Mucosa of gallbladder (tissue), 1 donor: ENCODE results near the gene GRIFIN. TPM values are rescaled to one million over a fixed set of nuclear protein-coding genes. Genes with fewer than 3 reads are reported as not detected.
"Not testable (repeated sequence)": the region's sequence is repeated elsewhere in the genome, so short reads cannot be mapped to it uniquely, and the experiment has no call there.

Source experiments
- DNase-seq: peaks from one replicate; pipeline ENCODE4 v3.0.0-alpha.2; 2020; ENCODE audit warnings: low spot score
- total RNA-seq: library from RNA; stranded (reverse); gene quantifications from one replicate; pipeline ENCODE4 v1.2.1, GENCODE V29; 2021
- donor health status: DM: no; HTN: no; CAD: no.

GRIFIN gene
- total RNA-seq, 1 donor from 2014 or later = not detected

DNA sequence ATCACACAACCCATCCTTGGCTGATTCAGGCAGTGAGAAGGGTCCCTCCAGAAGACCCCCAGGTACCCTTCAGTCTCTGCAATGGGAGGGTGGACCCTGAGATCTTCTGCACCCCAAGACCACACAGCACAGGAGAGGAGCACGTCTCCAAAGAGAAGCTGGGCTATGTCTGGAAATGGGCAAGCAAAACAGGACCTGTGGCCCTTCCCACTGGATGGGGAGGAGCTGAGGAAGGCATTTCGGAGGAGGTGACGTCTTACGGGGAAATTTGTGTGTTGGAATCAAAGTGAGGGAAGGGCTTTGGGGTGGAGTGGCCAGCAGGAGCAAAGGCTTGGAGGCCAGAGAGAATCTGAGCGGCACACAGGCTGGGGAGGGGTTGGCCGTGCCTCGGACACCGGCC is 16.5 kb downstream of the GRIFIN start:
- DNase-seq = no peak

GRCh38 chr7:2453849-2454248 is 22.3 kb downstream of the GRIFIN start:
- DNase-seq = not testable (repeated sequence)

DNA sequence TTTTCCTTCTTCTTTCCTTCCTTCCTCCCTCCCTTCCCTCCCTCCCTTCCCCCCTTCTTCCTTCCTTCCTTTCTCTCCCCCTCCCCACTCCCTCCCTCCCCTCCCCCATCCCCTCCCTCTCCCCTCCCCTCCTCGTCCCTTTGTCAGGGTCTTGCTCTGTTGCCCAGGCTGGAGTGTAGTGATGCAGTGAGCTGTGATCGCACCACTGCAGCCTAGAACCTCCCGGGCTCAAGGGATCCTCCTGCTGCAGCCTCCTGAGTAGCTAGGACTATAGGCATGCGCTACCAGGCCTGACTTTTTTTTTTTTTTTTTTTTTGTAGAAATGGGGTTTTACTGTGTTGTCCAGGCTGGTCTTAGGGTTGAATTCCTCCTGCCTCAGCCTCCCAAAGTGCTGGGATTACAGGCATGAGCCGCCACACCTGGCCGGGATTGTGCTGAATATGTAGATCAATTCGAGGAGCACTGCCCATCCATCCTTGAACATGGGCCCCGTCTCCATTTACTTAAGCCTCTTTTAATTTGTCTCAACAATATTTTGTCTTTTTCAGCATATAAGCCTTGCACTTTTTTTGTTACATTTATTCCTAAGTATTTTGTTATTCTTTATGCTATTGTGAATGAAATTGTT is 23.4 kb downstream of the GRIFIN start:
- DNase-seq = no peak

- DNase-seq = no peak
These were observed 24.1 kb downstream of the GRIFIN start for GRCh38 chr7:2452074-2452507.

DNA sequence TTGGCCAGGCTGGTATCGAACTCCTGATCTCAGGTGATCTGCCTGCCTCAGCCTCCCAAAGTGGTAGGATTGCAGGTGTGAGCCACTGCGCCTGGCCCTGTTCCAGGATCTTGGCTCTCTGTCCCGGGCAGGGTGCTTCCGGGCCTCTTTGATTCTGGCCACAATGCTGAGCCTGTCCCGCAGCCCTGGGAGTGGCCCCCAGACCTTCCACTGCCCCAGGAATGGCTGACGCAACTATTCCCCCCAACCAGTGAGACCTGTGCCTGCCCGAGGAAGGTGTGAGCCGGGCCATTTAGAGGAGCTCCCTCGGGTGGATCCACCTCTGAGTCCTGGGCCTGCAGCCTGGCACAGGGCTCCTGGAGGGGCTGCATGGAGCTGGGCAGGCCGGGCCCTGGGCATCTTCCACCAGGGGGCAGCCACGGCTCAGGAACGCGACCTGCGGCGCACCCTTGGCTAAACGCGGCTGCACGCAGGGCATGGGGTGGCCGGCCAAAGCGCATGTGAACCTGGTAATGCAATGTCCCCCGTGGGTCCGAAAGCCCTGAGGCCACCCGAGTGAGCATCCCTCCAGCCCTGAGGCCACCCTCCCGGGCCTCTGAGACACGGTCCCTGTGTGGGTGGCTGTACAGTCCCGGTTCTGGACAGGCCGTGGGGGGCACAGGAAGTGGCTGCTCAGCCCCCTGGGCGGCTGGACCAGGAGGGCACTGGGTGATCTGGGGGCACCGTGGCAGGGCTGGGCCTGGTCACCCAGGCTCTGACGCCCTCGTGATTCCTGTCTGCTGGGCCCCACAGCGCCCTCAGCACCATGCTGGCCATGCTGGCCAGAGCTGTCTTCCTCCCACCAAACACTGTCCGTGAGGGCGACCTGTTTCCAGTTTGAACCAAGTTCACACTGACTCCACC is 24.8 kb downstream of the GRIFIN start:
- peak; percentile 84 for DNase-seq

- DNase-seq = no peak
These were observed 25.7 kb downstream of the GRIFIN start for GRCh38 chr7:2450198-2451107.

DNA sequence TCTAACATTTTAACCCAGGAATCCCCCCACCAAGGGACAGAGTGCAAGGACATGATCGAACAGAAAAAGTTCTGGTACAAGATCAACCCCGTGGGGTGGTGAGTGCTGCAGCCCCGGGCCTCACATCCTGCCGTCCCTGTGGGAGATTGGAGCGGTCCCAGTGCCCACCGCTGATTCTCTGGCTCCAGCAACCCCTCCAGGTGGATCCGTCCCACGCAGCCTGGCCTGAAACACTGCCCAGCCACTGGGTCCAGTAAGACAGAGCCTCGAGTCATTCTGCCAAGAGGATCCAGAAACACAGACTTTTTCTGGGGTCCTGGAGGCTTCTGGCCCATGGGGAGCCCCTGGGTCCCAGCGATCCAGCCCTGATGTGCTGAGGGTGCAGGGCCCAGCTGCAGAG is 29.5 kb downstream of the GRIFIN start:
- DNase-seq = no peak

- DNase-seq = no peak
These were observed 30.2 kb downstream of the GRIFIN start for GRCh38 chr7:2445898-2446555.

- DNase-seq = no peak
These were observed 31.2 kb downstream of the GRIFIN start for GRCh38 chr7:2445047-2445446.

- DNase-seq = no peak
These were observed 31.7 kb downstream of the GRIFIN start for GRCh38 chr7:2444476-2444875.

GRCh38 chr7:2443491-2443890 is 32.7 kb downstream of the GRIFIN start:
- DNase-seq = no peak

DNA sequence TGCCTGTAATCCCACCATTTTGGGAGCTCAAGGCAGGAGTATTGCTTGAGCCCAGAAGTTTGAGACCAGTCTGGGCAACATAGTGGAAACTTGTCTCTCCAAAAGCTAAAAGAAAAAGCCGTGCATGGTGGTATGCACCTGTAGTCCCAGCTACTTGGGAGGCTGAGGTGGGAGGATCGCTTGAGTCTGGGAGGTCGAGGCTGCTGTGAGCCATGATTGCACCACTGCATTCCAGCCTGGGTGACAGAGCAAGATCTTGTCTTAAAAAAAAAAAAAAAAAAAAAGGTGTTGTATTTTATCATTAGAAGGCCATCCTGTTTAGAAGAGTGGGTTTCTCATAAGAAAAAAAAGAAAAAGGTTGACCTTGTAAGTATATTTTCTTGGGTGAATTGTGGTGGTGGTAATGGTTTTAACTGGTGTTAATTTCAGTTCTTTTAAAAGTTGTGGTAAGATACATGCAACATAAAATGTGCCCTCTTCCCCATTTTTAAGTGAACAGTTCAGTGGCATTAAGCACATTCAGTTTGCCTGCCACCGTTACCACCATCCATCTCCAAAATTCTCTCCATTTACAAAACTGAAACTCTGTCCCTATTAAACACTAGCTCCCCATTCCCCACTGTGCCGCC is 34.7 kb downstream of the GRIFIN start:
- DNase-seq = no peak

DNA sequence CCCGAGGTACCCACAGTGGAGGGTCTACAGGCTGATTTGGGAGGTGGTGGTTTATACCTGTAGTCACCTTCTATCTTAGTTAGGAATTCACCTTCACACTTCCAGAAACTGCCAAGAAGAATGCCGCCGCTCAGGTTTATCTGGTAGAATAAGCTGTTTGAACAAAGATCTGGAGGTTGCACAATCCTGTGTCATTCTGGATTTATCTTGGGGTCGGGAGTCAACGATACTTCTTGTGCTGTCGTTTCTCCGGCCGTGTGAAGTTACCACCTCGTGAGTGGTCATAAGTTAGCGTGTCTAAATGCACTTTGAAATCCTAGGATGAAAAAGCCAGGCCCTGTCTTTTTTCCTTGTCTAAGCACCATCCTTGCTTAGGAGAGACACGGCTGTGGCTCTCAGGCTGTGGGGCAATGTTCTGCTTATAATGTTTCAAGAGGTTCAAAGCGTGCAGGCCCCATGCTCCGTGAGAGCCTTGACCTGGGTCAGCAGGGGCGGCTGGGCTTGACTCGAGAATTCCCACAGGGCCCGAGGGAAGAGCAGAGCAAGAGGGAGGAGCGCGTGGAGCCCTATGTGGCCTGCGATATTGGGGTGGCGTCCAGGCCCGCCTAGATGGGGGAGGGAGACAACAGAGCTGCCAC is 35.5 kb downstream of the GRIFIN start:
- peak; percentile 59 for DNase-seq

DNA sequence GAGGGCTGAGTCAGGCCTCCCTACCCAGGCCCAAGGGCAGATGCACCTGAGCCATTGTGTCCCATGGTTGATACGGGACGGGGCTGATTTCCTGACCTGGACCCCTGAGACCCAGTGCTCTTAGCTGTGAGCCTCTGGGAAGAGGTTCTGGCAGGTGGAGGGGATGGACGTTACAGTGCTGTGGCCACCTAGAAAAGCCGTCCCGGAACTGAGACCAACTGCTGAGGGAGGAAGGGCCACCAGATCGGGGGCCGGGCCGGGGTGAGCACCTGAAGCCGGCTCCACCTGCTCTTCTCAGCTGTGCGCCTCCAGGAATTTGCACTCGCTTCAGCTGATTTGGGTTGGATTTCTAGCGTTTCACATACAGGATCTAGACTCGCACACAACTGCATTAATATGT is 37.4 kb downstream of the GRIFIN start:
- no peak for DNase-seq

GRCh38 chr7:2438186-2438585 is 38.0 kb downstream of the GRIFIN start:
- DNase-seq = no peak

DNA sequence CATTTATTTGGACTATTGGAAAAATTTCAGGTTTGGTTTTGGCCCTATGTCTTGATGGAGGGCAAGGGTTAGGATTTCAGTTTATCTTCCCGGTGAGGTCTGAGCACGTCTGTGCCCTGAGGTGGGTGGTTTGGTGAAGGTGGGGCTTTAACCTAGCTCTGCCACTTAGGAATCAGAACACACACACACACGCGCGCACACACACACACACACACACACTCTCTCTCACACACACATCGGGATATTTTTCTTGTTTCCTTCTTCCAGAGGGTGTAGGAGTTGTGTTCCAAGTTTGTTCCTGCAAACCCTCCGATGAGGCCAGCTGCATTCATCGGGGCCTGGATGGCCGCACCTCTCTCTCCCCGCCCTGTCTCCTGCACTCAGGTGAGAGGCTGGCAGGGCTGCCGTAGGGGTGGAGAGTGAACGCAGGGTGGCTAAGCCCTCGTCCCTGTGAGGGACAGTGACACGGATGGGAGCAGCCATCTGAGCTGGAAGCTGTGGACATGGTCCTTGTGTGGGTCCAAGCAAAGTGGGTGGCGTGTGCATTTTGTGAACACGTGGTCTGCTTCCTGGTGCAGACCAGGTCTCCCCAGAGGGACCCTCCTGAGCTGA is 38.6 kb downstream of the GRIFIN start:
- no peak for DNase-seq

- DNase-seq = no peak
These were observed 39.1 kb downstream of the GRIFIN start for GRCh38 chr7:2437136-2437535.

DNA sequence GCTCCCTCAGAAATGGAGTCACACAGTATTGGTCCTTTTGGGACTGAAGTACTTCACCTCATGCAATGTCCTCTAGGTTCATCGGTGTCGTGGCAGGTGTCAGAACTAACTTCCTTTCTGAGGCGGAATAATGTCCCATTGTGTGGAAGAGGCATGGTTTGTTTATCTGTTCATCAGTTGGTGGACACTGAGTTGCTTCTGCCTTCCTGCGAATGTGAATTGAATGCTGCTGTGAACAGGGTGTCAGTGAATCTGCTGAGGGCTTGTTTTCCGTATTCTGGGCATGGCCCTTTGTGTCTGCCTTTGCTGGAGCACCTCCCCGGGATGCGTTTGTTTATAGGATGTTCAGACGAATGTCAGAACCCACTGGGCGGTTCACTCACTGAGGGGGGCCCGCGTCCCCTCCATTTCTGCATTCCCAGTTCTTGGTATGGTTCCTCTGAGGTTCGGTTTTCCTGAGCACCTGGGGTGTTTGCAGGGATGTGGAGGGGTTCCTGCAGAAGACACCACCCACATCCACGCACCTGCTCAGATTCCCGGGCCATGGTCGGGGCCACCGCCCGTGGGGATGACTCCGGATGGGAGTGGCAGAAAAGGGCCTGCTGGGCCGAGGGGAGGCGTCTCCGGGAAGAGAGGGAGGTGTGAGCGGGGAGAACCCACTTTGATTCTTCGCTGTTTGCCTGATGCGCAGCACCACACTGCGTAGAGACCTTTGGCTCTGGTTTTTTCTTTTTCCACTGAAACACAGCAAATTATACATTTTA is 39.7 kb downstream of the GRIFIN start:
- no peak for DNase-seq

- DNase-seq = no peak
These were observed 41.1 kb downstream of the GRIFIN start for GRCh38 chr7:2435146-2435545.
